ENCODE data around the gene KAT5.
A peak's percentile ranks its signal among the peaks of the same experiment; 100 is the strongest.

DNA sequence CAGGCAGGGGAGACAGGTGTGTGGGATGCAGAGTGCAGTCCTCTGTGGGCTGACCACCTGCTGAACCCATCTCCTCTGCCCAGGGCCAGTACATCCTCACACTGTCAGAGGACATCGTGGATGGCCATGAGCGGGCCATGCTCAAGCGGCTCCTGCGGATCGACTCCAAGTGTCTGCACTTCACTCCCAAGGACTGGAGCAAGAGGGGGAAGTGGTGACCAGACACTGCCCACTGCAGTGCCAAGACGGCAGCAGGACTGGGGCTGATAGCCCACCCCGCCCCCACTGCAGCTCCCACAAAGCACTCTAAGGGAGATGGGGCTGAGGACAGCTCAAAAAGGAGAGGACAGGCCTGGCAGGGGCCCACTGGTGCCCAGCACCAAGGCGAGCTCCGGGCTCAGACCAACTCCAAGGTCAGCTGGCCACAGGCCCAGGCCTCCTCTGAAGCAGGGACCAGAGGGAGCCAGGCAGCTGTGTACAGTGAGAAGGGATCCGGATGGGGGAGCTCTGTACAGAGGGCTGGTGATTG is 7.0 kb downstream of the KAT5 start:
- TF ChIP-seq, protein P1, sequence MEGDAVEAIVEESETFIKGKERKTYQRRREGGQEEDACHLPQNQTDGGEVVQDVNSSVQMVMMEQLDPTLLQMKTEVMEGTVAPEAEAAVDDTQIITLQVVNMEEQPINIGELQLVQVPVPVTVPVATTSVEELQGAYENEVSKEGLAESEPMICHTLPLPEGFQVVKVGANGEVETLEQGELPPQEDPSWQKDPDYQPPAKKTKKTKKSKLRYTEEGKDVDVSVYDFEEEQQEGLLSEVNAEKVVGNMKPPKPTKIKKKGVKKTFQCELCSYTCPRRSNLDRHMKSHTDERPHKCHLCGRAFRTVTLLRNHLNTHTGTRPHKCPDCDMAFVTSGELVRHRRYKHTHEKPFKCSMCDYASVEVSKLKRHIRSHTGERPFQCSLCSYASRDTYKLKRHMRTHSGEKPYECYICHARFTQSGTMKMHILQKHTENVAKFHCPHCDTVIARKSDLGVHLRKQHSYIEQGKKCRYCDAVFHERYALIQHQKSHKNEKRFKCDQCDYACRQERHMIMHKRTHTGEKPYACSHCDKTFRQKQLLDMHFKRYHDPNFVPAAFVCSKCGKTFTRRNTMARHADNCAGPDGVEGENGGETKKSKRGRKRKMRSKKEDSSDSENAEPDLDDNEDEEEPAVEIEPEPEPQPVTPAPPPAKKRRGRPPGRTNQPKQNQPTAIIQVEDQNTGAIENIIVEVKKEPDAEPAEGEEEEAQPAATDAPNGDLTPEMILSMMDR (IDR thresholded peaks at IDR 0.05; ENCODE audit: low read depth, low read length, poor library complexity, severe bottlenecking): peak; percentile 11
- TF ChIP-seq EZH2phosphoT487 (IDR thresholded peaks at IDR 0.05; ENCODE audit: borderline replicate concordance, low read length): no peak
